ENCODE results near the gene TCF19. TPM values are rescaled to one million over a fixed set of nuclear protein-coding genes. Genes with fewer than 3 reads are reported as not detected.
"Not testable (repeated sequence)": the region's sequence is repeated elsewhere in the genome, so short reads cannot be mapped to it uniquely, and the experiment has no call there.

The TCF19 gene
- total RNA-seq, 1 experiment from 2014 or later = 16.1 TPM

DNA sequence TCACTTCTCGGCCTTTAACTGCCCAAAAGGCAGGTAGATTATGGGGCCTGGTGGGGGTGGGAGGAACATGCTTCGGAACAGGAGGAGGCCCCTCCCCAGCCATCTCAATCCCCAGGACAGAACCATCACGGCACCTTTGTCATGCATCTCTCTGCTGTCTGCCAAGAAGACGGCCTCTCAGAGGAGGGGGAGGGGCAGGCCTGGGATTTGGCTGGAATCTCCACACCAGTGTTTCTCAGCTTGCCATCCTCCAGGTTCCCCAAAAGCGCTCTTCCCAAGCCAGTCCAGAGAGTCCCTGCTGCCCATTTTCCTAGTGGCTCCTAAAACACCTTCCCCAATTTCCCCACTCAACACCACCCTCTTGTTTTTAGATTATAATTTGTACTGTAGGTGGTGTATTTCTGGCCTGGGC, 14.6 kb downstream of the TCF19 start:
- in situ Hi-C loops (cut with HindIII; ENCODE audit: low sequenced_read_pairs) = no loop called here
- peak; percentile 13 for DNase-seq (ENCODE audit: low spot score)

DNA sequence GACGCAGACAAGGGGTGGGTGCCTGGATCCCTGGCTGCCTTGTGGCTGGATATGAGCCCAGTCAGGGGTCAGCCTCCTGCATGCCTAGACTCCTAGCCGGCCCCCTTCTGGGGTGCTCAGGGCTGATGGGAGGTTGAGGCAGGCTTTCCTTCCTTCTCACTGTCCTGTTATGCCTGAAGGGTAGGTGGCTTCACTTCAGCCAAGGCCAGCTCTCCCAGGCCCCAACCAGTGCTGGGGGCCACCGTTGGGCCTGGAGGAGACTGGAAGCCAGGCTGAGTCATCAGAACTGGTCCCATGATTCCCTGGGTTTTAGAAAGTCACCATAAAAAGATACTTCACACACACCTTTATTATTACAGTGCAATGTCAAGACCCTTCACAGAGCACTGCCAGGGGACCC, 15.0 kb downstream of the TCF19 start:
- DNase-seq (ENCODE audit: low spot score) = no peak
- in situ Hi-C loops (cut with HindIII; ENCODE audit: low sequenced_read_pairs) = no loop called here

- in situ Hi-C loops (cut with HindIII; ENCODE audit: low sequenced_read_pairs) = no loop called here
- DNase-seq (ENCODE audit: low spot score) = no peak
These were observed 16.0 kb downstream of the TCF19 start for GRCh38 chr6:31174378-31174777.

- in situ Hi-C loops (cut with HindIII; ENCODE audit: low sequenced_read_pairs) = no loop called here
- no peak for DNase-seq (ENCODE audit: low spot score)
These were observed 17.6 kb downstream of the TCF19 start for GRCh38 chr6:31175971-31176370.

DNA sequence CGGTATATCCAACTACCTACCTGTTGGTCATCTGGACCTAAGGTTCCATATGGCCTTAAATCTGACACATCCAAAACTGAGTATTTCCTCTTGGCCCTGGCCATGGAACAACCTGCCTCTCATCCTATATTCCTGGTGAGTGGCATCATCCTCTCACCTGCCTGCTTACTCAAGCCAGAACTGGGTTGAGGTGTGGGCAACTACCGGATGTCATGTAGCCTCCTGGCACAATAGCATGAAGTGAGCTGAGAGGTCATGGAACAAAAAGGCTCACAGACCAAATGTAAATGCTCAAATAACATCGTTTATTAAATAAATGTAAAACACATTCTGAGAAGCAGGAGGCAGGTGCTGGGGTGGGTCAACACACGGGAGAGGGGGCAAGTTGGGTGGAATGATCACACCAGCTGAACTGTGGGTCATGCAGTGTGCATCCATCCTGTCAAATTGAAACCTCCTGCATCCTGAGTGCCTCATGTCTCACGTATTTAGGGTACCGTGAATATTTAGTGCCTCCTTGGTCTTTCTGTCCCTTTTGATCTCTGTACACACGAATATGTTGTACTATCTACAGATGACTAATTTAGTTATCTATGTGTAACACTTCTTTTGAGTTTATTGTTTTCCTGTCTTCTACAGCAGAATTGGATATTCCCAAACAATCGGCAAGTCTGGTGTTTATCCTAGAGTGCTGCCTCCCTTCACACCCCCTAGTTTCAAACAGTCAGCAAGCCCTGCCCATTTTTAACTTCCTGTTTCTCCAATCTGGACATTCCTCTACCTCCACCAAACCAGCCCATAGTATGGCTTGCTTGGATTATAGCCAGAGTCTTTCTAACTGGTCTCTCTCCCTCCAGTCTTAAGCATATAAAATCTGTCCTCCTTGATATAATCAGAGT, 20.0 kb downstream of the TCF19 start:
- in situ Hi-C loops (cut with HindIII; ENCODE audit: low sequenced_read_pairs) = no loop called here

DNA sequence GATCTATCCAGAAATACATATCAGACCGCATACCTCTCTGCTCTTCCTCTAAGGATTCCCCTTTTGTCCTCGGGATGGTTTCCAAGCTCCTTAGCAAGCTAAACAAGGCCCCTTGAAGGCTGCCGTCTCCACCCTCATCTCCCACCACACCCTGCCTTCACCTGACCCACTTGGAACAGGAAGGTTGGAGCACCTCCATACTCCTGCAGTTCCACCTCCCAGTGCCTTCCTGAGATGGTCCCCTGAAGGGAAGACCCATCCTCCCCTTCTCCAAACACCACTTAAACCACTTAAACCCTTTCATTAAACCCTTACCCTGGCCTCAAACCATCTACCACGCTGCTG, 20.6 kb downstream of the TCF19 start:
- in situ Hi-C loops (cut with HindIII; ENCODE audit: low sequenced_read_pairs) = no loop called here

More for the DNA sequence above, 20.0 kb downstream of the TCF19 start:
- no peak for DNase-seq (ENCODE audit: low spot score)

DNA sequence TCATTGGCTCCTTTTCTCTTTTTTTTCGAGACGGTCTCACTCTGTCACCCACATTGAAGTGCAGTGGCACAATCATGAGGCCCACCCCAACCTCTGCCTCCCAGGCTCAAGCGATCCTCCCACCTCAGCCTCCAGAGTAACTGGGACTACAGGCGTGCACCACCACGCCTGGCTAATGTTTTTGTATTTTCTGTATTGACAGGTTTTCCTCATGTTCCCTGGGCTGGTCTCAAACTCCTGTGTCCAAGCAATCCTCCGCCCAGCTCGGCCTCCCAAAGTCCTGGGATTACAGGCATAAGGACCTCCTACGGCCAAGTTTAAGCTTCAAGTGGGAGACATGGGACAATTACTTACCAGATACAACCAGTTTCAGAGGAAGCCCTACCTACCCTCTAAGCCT, 21.5 kb downstream of the TCF19 start:
- no peak for DNase-seq (ENCODE audit: low spot score)
- in situ Hi-C loops (cut with HindIII; ENCODE audit: low sequenced_read_pairs) = no loop called here

More for the DNA sequence above, 20.6 kb downstream of the TCF19 start:
- no peak for DNase-seq (ENCODE audit: low spot score)

DNA sequence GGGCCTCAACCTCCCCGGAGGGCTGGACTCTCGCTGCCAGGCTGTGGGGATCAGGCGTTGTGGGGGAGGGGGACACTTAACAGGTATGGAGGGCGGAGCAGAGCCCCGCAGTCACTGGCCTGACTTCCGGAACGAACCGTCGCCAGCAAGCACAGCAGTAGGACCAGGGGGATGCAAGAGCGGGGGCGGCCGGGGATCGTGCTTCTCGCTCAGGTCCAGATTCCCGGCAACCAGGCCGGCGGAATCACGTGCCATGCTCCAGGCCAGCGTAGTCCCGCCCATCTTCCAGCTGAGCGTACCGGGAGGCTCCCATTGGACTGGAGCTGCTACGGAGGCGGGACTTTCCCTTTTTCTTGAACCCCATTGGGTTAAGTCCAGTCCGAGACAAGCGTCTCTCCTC, 22.1 kb downstream of the TCF19 start:
- in situ Hi-C loops (cut with HindIII; ENCODE audit: low sequenced_read_pairs) = no loop called here
- peak; percentile 65 for DNase-seq (ENCODE audit: low spot score)

DNA sequence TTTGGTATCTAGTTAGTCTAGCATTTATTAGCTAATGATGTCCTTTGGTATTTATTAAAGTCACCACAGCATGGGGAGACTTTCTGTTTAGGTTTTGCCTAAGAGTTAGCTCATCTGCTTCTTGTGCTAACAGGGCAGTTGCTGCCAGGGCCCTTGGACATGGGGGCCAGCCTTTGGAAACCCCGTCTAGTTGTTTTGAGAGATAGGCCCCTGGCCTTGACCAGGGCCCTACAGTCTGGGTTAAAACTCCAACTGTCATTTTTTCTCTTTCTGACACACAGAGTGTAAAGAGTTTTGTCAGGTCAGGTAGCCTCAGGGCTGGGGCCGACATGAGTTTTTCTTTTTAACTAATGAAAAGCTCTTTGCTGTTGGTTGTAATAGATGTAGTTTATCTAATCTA, 24.9 kb downstream of the TCF19 start:
- in situ Hi-C loops (cut with HindIII; ENCODE audit: low sequenced_read_pairs); DNase-seq (ENCODE audit: low spot score): not testable (repeated sequence)

GRCh38 chr6:31183859-31184258, 25.5 kb downstream of the TCF19 start:
- DNase-seq (ENCODE audit: low spot score); in situ Hi-C loops (cut with HindIII; ENCODE audit: low sequenced_read_pairs): not testable (repeated sequence)

DNA sequence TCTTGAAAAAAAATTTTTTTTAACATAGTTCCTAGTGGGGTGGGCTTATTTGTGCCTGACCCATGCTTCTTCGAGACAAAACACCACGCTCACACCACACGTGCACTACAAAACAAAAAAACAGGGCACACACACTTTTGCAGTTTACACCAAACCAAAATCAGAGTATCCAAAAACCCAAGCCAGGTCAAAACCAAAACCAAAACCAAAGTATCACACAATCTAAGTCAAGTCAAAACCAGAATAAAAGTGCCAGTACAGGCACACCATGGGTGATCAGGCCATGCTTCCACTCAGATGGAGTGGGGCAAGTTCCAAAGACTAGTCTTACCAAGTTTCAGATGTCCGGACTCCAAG, 27.3 kb downstream of the TCF19 start:
- in situ Hi-C loops (cut with HindIII; ENCODE audit: low sequenced_read_pairs); DNase-seq (ENCODE audit: low spot score): not testable (repeated sequence)

GRCh38 chr6:31186052-31186734, 27.8 kb downstream of the TCF19 start:
- in situ Hi-C loops (cut with HindIII; ENCODE audit: low sequenced_read_pairs) = no loop called here
- DNase-seq (ENCODE audit: low spot score) = no peak

DNA sequence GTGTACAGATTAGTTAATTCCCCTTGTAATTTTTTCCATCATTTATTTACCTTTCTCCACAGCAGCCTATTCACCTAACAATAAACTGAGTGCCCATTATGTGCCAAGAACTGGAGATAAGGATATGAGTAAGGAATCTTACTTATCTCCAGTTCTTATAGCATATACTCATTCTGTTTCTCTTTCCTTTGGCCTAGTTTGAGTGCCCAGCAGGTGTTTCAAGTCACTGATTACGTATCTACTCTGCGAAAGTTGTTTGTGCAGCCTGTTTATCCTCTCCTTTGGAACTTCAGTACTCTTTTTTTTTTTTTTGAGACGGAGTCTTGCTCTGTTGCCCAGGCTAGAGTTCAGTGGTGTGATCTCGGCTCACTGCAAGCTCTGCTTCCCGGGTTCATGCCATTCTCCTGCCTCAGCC, 29.4 kb downstream of the TCF19 start:
- in situ Hi-C loops (cut with HindIII; ENCODE audit: low sequenced_read_pairs) = no loop called here
- DNase-seq (ENCODE audit: low spot score) = no peak

DNA sequence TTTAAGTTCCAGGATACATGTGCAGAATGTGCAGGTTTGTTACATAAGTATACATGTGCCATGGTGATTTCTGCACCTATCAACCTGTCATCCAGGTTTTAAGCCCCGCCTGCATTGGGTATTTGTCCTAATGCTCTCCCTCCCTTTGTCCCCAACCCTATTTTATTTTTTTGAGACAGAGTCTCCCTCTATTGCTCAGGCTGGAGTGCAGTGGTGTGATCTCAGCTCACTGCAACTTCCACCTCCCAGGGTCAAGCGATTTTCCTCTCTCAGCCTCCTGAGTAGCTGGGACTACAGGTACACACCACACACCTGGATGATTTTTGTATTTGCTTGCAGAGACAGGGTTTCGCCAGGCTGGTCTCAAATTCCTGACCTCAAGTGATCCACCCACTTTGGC, 30.8 kb downstream of the TCF19 start:
- DNase-seq (ENCODE audit: low spot score); in situ Hi-C loops (cut with HindIII; ENCODE audit: low sequenced_read_pairs): not testable (repeated sequence)

GRCh38 chr6:31190488-31190887, 32.1 kb downstream of the TCF19 start:
- no peak for DNase-seq (ENCODE audit: low spot score)
- in situ Hi-C loops (cut with HindIII; ENCODE audit: low sequenced_read_pairs) = no loop called here

DNA sequence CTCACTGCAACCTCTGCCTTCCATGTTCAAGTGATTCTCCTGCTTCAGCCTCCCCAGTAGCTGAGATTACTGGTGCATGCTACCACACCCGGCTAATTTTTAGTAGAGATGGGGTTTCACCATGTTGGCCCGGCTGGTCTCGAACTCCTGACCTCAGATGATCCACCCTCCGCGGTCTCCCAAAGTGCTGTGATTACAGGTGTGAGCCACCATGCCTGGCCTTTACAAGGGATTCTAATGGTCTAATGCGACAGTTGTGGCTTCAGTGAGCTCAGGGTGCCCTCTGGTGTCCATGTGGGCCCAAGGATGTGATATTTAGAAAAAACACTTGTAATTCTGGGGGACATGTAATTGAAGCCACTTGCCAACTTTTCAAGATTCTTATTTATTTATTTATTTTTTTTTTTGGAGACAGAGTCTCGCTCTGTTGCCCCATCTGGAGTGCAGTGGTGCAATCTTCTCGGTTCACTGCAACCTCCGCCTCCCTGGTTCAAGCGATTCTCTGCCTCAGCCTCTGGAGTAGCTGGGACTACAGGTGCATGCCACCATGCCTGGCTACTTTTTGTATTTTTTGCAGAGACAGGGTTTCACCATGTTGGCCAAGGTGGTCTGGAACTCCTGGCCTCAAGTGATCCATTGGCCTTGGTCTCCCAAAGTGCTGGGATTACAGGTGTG, 34.2 kb downstream of the TCF19 start:
- DNase-seq (ENCODE audit: low spot score) = peak; percentile 77
- in situ Hi-C loops (cut with HindIII; ENCODE audit: low sequenced_read_pairs) = not testable (repeated sequence)

- in situ Hi-C loops (cut with HindIII; ENCODE audit: low sequenced_read_pairs) = no loop called here
- no peak for DNase-seq (ENCODE audit: low spot score)
These were observed 34.8 kb downstream of the TCF19 start for GRCh38 chr6:31193206-31193605.

DNA sequence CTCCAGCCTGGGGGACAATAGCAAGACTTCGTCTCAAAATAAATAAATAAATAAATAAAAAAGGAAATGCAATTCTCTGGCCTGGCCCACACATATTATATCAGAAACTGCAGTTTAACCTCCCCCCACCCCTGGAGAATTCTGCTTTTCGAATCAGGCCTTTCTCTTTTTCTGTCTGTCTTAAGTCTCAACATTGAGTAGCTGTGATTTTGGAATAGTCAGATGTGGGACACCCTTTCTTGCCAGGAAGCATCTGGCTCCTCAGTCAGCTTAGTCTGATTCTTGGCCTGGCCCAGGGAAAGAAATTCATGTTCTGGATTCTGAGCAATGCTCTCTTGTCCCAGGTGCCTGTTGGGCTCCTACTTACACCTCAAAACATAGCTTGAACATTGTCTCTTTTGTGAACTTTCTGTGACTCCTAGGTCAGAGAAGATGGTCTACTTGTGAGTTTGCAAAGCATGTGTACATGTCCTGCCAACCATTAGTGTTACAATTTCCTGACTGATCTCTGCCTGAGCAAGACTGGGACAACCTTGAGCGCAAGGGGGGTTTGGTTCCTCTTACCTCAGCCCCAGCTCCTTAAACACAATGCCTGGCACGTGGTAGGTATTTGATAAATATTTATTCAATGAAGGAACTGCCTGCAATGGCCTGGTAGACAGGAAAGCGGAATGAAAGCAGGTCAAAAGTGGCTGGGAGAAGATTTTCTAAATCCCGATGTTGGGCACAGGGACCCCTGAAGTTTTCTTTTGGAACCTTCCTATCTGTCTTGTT, 35.9 kb downstream of the TCF19 start:
- no peak for DNase-seq (ENCODE audit: low spot score)
- in situ Hi-C loops (cut with HindIII; ENCODE audit: low sequenced_read_pairs) = no loop called here

GRCh38 chr6:31195308-31195979, 37.1 kb downstream of the TCF19 start:
- DNase-seq (ENCODE audit: low spot score); in situ Hi-C loops (cut with HindIII; ENCODE audit: low sequenced_read_pairs): not testable (repeated sequence)
